HG02588 (cell line): ENCODE measurements around the gene TENT5C.

ENCODE experiments used
- ATAC-seq: cut with Tn5 transposase; IDR thresholded peaks from one replicate; pipeline ENCODE4 v1.9.1; 2021; ENCODE audit warnings: mild to moderate bottlenecking, moderate library complexity; ENCODE audit not compliant: unreplicated experiment

Gene TENT5C

GRCh38 chr1:117572546-117572945, 33.3 kb upstream of the TENT5C start:
- no peak for ATAC-seq

GRCh38 chr1:117573386-117574023, 32.3 kb upstream of the TENT5C start:
- ATAC-seq = no peak

- no peak for ATAC-seq
Observed at GRCh38 chr1:117574161-117574835, 31.6 kb upstream of the TENT5C start.

- no peak for ATAC-seq
Observed at GRCh38 chr1:117575586-117576225, 30.1 kb upstream of the TENT5C start.

GRCh38 chr1:117576236-117576635, 29.6 kb upstream of the TENT5C start:
- no peak for ATAC-seq

- no peak for ATAC-seq
Observed at GRCh38 chr1:117577191-117577885, 28.5 kb upstream of the TENT5C start.

GRCh38 chr1:117578466-117578865, 27.4 kb upstream of the TENT5C start:
- no peak for ATAC-seq

GRCh38 chr1:117579221-117579906, 26.5 kb upstream of the TENT5C start:
- ATAC-seq = no peak

GRCh38 chr1:117580436-117580835, 25.4 kb upstream of the TENT5C start:
- ATAC-seq = no peak

- no peak for ATAC-seq
Observed at GRCh38 chr1:117580882-117581281, 25.0 kb upstream of the TENT5C start.

- no peak for ATAC-seq
Observed at GRCh38 chr1:117581391-117581943, 24.4 kb upstream of the TENT5C start.

GRCh38 chr1:117582451-117582850, 23.4 kb upstream of the TENT5C start:
- no peak for ATAC-seq

- ATAC-seq = no peak
Observed at GRCh38 chr1:117583247-117583646, 22.6 kb upstream of the TENT5C start.

- no peak for ATAC-seq
Observed at GRCh38 chr1:117584181-117584580, 21.7 kb upstream of the TENT5C start.

- no peak for ATAC-seq
Observed at GRCh38 chr1:117585086-117585485, 20.8 kb upstream of the TENT5C start.

GRCh38 chr1:117586337-117586736, 19.5 kb upstream of the TENT5C start:
- ATAC-seq = no peak

- no peak for ATAC-seq
Observed at GRCh38 chr1:117586747-117587498, 18.9 kb upstream of the TENT5C start.

- no peak for ATAC-seq
Observed at GRCh38 chr1:117587499-117588356, 18.1 kb upstream of the TENT5C start.

- ATAC-seq = no peak
Observed at GRCh38 chr1:117589544-117589943, 16.3 kb upstream of the TENT5C start.
